Measurements from ENCODE around the gene ZNF672.

ZNF672 gene

GRCh38 chr1:248894837-248895236, 56.8 kb downstream of the ZNF672 start:
- no peak for DNase-seq

GRCh38 chr1:248897412-248898337, 59.7 kb downstream of the ZNF672 start:
- DNase-seq, result no peak
